Stimulated activated CD8-positive, alpha-beta memory T cell treated with anti-CD3 and anti-CD28 coated beads, Interleukin-7, amount 100 ng/mL, for 48 hours (primary cell): Measurements from ENCODE around the gene CREB5.
"Not testable (repeated sequence)": the region's sequence is repeated elsewhere in the genome, so short reads cannot be mapped to it uniquely, and the experiment has no call there.

ENCODE experiments used
- DNase-seq, 2 donors: peaks; one replicate each; pipeline ENCODE4 v3.0.0-alpha.2; 2020; ENCODE audit warnings: low read depth in 1 of 2; ENCODE audit errors: extremely low read depth in 1 of 2

CREB5 gene

DNA sequence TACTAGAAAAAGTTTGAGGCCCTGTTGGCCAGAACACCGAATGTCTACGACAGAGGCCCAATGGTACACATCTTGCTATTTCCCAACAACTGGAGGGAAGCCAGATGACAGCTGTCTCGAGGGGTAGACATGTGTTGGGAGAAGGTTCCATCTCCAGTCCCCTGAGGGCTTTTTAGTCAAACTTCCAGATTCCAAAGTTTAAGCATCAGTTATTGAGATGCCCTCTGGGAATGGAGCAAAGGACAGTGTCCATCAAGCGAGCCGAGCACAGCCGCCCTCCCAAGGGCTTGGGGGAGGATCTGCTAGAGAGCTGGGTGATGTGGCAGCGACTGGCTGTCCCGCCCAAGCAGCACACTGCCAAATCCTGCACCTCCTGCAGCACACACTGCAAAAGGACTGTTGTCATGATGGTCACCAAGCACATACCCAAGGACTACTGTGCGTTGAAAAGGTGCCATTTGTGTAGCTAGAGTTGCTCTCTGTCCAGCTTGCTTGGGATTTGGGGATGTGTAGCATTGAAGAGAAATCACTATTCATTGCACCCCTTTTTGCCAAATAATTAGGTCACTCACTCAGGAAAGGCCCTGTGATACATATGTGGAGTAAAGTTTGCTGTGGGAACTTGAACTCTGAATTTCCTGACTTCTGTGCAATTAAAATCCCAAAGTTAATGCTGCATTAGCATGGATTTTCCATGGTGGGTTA is 381.2 kb downstream of the CREB5 start:
- no peak for DNase-seq

DNA sequence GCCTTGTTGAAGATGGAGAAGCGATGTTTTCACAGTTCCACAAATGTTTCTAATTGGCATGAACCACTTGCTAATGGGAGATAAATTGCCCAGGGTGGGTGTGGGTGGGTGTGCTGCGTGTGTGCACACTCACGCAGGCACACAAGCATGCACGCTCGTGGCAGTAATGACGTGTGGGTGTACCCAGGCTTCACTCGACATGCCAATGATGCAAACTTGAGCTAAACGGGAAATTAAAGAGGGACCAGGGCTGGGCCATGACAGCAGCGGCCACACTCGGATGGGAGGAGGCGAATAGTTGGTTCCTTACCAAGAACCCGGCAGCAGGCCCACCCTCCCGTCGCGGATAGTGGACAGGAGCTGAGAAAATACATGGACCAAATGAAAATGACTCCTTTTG is 386.0 kb downstream of the CREB5 start:
- DNase-seq: no peak

DNA sequence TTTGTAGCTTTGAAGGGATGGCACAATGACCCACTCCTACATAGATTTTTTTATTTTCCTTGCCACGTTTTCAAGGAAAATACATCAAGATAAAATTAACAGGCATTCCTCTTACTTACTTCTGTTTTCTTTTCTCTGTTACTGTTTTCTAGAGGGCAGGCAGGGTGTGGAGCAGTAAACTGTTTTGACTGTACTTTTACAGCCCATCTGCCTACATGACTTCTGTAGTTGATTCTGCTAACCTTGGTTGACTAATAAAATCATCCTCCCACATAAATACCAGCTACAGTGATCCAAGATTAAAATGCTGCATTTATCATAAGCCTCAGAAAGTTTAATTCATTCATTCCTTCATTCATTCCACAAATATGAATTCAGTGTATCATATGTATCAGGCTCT is 387.3 kb downstream of the CREB5 start:
- DNase-seq: no peak

DNA sequence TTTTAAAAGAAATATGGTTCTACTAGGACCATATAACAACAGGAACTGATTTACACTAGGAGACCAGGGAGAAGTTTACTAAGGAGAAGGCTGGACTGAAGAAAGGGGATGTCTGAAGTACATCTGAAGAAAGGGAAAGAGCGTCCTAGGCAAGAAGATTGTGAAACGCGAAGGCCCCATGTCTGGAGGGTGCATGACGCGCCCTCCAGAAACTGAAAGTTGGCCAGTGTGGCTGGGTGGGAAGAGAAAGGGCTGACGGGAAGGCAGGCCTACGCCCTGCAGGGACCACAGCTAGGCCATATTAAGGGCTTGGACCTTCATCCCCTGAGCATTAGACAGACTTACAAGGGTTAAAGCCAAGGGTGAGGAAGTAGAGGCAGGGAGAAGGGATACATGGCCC is 387.8 kb downstream of the CREB5 start:
- DNase-seq: no peak

DNA sequence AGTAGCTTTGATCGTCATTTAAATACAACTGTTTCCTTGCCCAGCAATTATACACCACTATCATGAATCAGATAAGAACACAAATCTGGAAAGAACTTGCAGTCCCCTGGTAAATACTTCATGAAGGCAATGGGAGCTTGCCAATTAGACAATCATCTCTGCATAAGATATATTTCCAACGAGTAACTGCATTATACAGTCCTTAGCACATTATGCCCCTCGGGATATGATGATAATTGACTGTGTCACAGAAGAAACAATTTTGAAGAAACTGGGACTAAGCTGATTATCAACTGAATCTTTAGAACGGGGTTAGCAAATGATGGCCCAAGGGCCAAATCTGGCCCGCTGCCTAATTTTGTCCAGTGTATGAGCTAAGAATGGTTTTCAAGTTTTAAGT is 390.1 kb downstream of the CREB5 start:
- DNase-seq: no peak

DNA sequence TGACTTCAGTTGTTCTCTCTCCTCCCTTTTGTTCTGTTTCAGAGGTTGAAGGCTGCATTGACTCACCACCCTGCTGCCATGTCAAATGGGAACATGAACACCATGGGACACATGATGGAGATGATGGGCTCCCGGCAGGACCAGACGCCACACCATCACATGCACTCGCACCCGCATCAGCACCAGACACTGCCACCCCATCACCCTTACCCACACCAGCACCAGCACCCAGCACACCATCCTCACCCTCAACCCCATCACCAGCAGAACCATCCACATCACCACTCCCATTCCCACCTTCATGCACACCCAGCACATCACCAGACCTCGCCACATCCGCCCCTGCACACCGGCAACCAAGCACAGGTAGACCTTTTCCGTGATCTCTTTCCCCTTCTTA is 391.8 kb downstream of the CREB5 start:
- DNase-seq: no peak

DNA sequence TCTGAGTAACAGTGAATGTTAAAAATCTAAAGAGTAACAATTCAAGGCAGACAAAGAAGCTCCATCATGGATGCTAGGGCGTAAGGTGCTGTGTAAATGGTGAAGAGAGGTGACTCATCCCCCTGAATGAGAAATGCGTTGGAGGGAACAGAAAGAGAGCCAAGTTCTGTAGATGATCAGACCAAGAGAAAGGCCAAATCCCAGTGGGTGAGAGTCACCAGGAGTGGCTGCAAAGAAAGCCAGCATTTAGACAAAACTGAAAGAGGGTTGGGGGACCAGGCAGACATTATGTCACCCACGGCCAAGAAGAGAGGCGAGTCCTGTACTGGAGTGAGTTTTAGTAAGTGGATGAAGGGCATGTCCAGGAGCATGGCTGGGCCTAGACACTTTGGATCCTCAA is 392.7 kb downstream of the CREB5 start:
- no peak for DNase-seq

DNA sequence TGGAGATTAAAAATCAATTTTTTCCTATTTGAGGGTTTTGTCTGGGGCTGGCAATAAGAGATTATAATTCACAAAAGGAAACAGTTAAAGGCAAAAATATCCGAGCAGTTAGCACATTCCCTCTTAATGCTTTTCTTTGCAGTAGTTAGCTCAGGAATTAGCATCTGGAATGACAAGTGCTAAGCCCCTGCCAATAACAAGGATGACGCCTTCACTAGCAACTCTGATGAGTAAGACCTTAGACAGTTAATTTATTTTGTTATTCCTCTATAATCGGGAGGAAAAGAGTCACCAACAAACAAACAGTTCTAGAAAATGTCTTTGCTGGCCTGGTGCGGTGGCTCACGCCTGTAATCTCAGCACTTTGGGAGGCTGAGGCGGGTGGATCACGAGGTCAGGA is 394.5 kb downstream of the CREB5 start:
- no peak for DNase-seq

DNA sequence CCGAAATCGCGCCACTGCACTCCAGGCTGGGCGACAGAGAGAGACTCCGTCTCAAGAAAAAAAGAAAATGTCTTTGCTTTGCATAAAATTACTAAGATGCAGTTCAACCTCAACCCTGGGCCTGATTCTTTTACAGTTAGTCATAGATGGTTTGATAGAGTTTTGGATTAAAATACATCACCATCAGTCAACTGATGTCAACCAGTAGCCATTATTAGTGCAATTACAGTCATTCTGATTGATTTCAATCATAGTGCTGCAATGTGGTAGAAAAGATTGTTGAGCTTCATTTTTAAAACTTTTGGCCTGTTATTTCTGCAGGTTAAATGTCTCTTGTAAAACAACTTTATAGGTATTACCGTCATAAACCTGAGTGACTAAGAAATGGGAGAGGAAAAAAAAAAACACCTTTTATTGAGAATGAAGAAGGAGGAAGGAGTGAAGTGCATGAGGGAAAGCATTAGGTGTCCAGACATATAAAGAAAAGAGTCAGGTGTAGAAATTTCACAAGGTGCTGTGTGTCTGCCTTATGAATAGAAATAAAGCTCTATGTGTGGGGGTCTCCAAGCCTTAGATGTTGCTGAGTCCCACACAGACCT is 395.2 kb downstream of the CREB5 start:
- no peak for DNase-seq

DNA sequence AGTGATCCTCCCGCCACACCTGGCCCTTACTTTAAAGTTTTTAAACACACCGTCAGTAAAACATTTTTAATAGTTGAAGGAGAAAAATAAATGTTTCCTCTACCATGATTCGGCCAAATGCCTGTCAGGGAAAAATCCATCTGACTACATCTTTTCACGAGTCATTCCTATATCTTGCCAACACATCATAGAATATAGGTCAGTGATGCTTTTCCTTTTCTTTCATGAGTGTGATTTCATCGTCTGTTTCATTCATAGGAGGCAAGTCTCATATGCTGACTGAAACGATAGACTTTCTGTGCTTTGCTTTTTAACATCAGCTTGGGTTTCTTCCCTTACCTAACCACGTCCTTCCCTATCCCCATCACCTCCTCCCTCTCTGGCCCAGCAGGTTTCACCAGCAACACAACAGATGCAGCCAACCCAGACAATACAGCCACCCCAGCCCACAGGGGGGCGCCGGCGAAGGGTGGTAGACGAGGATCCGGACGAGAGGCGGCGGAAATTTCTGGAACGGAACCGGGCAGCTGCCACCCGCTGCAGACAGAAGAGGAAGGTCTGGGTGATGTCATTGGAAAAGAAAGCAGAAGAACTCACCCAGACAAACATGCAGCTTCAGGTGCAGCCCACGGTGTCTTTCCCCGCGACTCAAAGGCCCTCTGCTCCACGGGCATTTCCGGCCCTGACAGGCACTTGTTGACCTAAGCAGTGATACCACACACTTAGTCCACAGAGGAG is 396.6 kb downstream of the CREB5 start:
- DNase-seq: no peak

DNA sequence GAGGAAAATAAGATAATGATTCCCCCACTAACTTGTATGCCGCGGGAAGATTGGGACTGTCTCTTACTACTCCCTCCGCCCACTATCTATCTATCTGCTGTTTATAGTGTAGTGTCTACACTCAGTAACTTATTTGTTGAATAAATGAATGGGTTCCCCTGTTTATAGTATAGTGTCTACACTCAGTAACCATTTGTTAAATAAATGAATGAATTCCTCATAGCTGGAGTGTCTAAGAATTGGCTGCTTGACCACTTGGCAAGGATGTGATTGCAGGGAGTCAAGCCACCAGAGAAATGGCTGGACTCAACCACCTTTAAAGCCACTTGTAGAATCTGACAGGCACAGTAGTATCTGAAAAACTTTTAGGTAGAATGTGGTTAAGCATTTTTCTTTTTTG is 398.7 kb downstream of the CREB5 start:
- no peak for DNase-seq

DNA sequence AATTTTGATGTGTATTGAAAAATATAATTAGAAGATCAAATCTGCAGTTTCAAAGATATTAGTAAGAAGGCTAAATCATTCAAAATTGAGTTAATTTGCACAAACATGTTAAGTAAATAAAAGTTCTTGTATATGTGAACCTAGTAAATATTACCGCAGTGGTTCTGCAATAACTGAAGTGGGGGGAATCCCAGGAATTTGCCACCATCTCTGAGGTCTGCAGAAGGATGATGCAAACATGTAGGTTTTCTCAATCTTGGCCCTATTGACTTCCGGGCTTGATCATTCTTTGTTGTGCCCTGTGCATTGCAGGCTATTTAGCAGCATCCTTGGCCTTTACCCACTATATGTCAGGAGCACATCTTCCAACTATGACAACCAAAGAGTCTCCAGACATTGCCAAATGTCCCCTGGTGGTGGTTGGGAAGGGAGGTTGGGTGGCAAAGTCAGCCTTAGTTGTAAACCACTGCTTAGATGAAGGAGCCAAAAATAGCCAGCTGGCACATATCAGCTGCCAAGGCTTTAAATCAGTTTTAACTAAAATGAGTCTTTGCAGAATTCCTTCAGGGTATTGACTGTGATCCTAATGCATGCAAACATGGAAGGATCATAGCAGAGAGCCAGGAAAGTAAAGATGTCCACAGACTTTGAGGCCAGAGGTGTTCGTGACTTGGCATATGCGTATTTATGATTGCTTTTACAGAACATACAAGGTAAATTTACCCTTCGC is 399.5 kb downstream of the CREB5 start:
- DNase-seq: no peak

DNA sequence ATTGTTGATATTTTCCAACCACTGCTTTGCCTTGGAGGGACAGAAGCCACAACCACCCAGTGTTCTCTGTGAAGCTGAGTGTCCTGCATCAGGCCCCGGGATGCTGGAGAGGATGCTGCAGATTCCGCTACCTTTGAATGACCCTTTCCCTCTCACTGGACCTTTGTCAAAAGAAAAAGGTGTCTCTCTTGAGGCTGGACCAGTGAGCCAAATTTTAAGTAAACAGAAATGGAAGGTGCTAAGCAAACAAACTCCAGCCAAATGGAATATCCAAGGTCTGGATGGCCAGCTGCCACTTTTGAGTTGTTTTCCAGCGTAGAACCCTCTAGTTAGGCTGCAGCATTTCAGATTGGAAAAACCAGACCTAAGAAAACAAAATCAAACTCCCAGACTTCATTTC is 400.3 kb downstream of the CREB5 start:
- no peak for DNase-seq

DNA sequence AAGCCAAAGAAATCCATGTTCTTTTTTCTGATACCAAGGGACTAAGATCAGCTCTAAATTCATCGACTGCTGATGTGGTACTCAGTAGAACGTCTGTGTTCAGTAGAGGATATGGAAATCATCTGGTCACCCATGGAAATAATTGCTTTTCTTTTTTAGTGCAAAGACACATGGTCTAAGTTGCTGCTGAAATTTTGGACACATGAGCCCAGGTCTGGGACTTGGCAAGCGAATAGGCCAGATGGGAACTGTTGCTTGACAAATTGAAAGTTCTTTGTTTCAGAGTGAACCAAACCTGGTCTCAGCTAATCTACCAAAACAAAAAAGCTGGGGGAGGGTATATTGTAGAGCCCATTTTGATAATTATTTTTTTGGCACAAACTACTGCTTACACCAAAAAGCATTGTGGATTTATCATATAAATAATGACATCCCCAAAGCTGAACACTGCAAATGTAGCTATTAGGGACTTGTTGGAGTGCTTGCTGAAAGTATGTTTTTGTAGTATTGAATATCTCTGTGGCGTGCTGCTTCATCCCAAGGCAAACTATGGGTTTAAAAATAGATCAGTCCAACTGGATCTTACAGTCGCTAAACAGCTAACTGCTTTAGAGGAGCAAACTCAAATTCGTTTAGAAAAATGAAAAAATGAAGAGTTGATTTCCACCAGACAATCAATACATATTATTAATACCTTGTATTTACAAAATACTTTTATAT is 401.1 kb downstream of the CREB5 start:
- DNase-seq: no peak

DNA sequence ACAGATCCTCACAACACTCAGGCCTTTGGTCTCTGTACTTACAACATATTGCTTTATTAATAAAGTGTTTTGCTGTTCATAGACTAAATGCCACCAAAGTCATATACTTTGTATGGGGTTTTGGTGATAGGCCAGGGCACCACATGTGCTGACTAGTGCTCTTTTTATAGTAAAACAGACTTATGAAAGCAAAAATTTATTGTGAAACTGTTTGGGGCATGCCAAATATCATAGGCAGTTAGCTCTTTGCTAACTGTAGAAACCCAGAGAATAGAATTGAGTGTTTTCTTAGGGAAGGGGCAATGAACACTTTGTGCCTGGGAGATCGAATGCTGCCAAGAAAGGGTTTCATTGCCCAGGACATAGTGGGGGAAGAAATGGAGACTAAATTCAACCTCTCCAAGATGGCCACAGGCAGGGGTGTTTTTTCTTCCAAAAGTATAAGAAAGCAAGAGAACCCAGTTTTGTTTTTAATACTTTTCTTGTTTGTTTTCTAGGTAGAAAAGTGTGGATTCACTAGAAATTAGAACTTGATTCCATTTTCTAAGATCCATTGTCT is 403.1 kb downstream of the CREB5 start:
- DNase-seq: no peak

DNA sequence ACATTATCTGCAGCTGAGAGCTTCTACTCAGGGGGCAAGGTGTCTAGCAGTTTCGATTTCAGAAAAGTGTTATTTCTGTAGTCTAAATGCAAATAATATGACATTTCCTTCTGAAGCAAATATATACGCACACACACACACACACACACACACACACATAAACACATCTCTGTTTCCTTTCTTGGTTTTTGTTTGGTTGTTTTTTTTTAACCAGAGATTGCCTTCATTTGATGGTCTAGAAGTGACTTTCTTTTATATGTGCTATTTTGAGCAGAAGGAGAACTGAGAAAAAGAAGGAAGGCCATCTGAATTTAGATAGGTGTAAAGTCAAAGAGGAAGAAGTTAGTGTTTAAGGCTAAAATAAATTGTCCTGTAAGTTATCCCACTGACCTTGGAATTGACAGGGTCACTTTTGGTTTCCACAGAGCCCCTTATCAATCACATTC is 403.6 kb downstream of the CREB5 start:
- no peak for DNase-seq

DNA sequence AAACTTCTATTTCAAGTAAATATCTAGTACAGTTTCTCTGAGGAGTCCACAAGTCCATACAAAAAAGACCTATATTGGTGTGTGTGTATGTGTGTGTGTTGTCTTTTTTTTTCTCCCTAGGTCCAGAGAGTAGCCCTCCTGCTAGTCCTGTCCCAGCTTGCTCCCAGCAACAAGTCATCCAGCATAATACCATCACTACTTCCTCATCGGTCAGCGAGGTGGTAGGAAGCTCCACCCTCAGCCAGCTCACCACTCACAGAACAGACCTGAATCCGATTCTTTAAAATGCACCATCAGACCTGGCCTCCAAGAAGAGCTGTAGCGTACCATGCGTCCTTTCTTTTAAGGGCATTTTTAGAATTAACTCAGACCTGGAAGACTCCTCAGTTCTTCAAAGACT is 406.7 kb downstream of the CREB5 start:
- DNase-seq: no peak

DNA sequence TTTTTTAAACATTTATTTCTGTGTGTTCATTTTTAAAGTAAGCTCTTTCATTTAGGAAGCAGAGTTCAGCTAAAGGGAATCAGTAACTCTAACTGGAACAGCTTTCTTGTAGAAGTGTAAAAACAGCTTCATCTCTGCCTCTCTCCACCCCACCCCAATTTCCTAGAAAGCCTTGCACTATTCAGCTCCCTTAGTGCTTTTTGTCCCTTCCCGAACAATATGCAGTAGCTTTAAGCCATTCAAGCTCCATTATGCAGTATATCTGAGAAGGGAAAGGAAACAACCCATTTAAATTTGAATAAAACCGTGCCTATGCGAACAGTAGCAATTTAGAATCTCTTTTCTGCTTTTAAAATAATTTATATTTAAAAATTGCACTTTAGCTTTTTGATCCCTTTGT is 411.3 kb downstream of the CREB5 start:
- DNase-seq: no peak

DNA sequence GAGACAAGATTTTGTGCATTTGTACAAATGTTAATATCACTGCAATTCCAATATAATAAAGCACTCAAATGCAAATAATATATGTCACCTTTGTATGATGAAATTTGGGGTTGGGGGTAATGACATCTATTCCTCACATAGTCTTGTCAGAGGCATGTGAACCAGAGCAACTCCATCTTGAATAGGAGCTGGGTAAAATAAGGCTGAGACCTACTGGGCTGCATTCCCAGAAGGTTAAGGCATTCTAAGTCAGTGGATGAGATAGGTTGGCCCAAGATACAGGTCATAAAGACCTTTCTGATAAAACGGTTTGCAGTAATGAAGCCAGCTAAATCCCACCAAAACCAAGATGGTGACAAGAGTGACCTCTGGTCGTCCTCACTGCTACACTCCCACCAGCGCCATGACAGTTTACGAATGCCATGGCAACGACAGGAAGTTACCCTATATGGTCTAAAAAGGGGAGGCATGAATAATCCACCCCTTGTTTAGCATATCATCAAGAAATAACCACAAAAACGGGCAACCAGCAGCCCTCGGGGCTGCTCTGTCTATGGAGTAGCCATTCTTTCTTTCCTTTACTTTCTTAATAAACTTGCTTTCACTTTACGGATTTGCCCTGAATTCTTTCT is 413.6 kb downstream of the CREB5 start:
- DNase-seq: not testable (repeated sequence)

DNA sequence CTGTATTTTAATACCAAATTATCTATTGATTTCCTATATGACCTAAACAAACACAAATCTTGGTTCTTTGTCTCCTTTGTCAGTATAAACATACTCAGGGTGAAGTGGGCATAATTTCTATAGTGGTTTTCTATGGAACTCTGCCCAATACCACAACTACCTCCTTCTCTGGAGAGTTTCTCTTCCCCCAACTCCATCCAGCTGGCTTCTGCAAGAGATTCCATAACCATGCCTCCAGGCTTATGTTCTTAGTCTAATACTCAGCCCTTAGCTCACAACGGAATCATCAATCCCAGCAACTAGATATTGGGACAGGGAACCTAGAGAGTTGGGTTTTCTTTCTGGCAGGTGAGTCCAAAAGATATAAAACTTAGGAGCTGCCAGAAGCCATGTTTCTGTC is 418.5 kb downstream of the CREB5 start:
- DNase-seq: no peak
